Prostate gland (tissue), 2 donors: ENCODE results near the gene MRPL16. TPM values are rescaled to one million over a fixed set of nuclear protein-coding genes. Genes with fewer than 3 reads are reported as not detected.

Source experiments
- DNase-seq: peaks from one replicate; pipeline ENCODE4 v3.0.0-alpha.2; 2019; ENCODE audit warnings: low spot score
- H3K27ac ChIP-seq, 2 donors: fragments of 200-600 bp; sonication (generic); 2 replicates each; pipeline ENCODE4 v1.5.1; 2017 to 2019
- H3K27me3 ChIP-seq: fragments of 200-600 bp; sonication (generic); replicated peaks from 2 replicates; pipeline ENCODE4 v1.5.1; 2019; ENCODE audit not compliant: insufficient read depth
- H3K36me3 ChIP-seq, 2 donors: fragments of 200-600 bp; sonication (generic); 1 replicate in 1 of 2; 2 replicates in 1 of 2; pipeline versions ENCODE4 v1.5.1 to v1.8.1; 2017 to 2019
- H3K4me1 ChIP-seq: fragments of 200-600 bp; sonication (generic); replicated peaks from 2 replicates; pipeline ENCODE4 v1.5.1; 2019
- H3K4me3 ChIP-seq, 2 donors: fragments of 200-600 bp; sonication (generic); 2 replicates each; pipeline ENCODE4 v1.5.1; 2017 to 2019
- H3K9me3 ChIP-seq: fragments of 200-600 bp; sonication (generic); 2 replicates; pipeline ENCODE4 v1.5.1; 2017
- CTCF ChIP-seq, 4 experiments: fragments of 200-600 bp in 2 of 4; fragments of 450-650 bp in 2 of 4; sonication (generic) in 2 of 4; IDR thresholded peaks; 1 replicate in 3 of 4; 2 replicates in 1 of 4; pipeline ENCODE4 v1.5.1; 2016 to 2019; ENCODE audit warnings: antibody characterized with exemption in 4 of 4, mild to moderate bottlenecking in 2 of 4, moderate library complexity in 2 of 4
- POLR2A ChIP-seq: fragments of 450-650 bp; IDR thresholded peaks from one replicate; pipeline ENCODE4 v1.6.1; 2016; ENCODE audit warnings: antibody characterized with exemption, mild to moderate bottlenecking
- POLR2AphosphoS5 ChIP-seq: sonication (generic); formaldehyde crosslinking; IDR thresholded peaks from one replicate; pipeline ENCODE4 v1.6.1; 2017; ENCODE audit warnings: antibody characterized with exemption
- WGBS: methylation state at CpG from one replicate; pipeline ENCODE4 v1.1.5; 2018; 5-methylcytosine and 5-hydroxymethylcytosine counted together
- intact Hi-C: fragments of 100-400 bp; cut with DNase I; formaldehyde crosslinking; loops from one replicate; pipeline ENCODE4 v1.14.2; 2022
- total RNA-seq, 2 donors: library from RNA; depleted of rRNA; stranded (reverse); fragments of >200 nt; gene quantifications; one replicate each; pipeline ENCODE4 v1.1.0, GENCODE V29; 2016

MRPL16 gene
- total RNA-seq, 2 donors from 2014 or later = 38.3 to 97.6 TPM

DNA sequence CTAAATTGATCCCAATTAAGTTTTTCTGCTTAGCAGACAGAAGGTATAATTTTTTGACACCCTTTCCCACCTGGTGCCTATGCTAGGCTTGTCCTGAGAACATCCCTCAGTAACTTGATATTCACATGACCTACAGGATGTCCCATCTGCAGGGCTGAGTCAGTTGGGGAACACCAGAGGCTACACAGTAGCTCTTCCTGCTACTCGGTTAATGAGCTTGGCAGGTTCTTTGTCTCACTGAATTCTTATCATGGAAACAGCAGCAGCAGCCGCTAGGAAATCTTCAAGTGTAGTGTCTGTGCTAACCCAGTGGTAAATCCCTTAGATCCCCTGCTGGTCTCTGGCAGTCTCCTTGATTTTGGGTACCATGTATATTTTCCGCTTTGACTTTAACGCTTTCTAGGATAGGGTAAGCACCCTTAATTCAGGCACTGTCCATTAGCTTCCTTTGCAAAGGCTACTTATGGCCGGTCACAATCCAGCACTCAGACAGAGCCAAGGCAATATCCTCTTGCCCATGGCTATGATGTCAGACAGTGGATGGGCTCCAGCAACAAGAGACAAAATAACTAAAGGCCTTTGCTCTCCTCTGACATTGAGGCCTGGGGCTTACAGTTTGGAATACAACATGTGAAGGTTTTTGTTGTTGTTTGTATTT lies 8.5 kb downstream of the MRPL16 start:
- 53% methylated on average over 5 of the region's 5 CpGs for WGBS
- no peaks in the 10 kb centered on the region for H3K36me3 ChIP-seq

GRCh38 chr11:59801160-59801706 lies 9.3 kb downstream of the MRPL16 start:
- Histone ChIP-seq H3K27ac (no peak overlapping the region), H3K27me3 (no peaks in the 10 kb centered on the region), H3K4me3 (no peak overlapping the region), H3K36me3 (no peaks in the 10 kb centered on the region), H3K4me1 (no peaks in the 10 kb centered on the region), H3K9me3 (no peaks in the 10 kb centered on the region)
- TF ChIP-seq POLR2AphosphoS5 = no peak
- no peak for TF ChIP-seq CTCF (IDR thresholded peaks at IDR 0.05)
- no peak for TF ChIP-seq POLR2A
- intact Hi-C loops = loop anchor here (10.0 kb wide), 1 partner anchor 136 kb away; the partner anchor contains the start of gene PATL1
- DNase-seq = no peak
- 41% methylated on average over 2 of the region's 2 CpGs for WGBS

More for the DNA sequence above, 8.5 kb downstream of the MRPL16 start:
- no peak overlapping the region for H3K27ac ChIP-seq
- H3K4me1 ChIP-seq = no peaks in the 10 kb centered on the region
- TF ChIP-seq CTCF (IDR thresholded peaks at IDR 0.05) = no peak
- no peak for TF ChIP-seq POLR2A
- no peak for TF ChIP-seq POLR2AphosphoS5
- DNase-seq = no peak
- intact Hi-C loops = loop anchor here (2.0 to 10.0 kb wide), 2 partner anchors 47 to 137 kb away; partner anchors contain the start of genes PATL1 and STX3
- H3K27me3 ChIP-seq = no peaks in the 10 kb centered on the region
- no peak overlapping the region for H3K4me3 ChIP-seq
- no peaks in the 10 kb centered on the region for H3K9me3 ChIP-seq

DNA sequence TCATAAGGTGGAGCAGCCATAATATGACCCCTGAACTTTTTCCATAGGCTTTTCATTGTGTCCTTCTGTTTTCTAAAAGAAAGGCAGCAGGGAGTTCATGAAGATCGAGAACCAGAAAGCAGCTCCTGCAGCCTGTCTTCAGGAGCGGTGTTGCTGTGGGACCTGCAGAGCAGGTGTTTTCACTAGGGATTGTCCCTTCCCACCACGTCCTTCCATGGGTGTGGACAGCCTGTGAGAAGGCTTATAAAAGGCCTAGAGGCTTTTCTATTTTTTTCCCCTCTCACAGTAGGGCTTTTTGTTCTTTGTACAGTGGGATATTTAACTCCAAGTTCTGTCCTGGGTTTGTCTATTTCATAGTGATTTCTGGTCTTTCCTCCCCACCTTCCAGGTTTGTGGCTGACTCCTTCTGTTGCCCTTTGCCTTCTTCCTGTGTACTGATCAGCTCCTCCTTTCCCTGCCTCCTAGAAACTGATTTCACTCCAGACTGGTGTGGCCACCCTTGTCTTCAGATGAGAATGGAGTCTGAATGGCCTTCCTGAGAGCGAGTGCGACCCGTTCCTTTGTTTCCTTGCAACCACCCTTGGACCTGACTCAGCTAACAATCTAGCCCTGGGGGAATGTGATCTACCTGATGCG lies 10.1 kb downstream of the MRPL16 start:
- no peak for TF ChIP-seq CTCF (IDR thresholded peaks at IDR 0.05)
- TF ChIP-seq POLR2A = no peak
- no peak for TF ChIP-seq POLR2AphosphoS5
- intact Hi-C loops = loop anchor here (10.0 kb wide), 1 partner anchor 136 kb away; the partner anchor contains the start of gene PATL1
- no peak for DNase-seq
- Histone ChIP-seq H3K27ac (no peak overlapping the region), H3K27me3 (no peaks in the 10 kb centered on the region), H3K9me3 (no peaks in the 10 kb centered on the region), H3K36me3 (peaks cover 4 to 5% of the 10 kb centered on the region in 2 donors), H3K4me1 (no peaks in the 10 kb centered on the region), H3K4me3 (no peak overlapping the region)
- WGBS = 89% methylated on average over 7 of the region's 7 CpGs

- WGBS = 76% methylated on average over 3 of the region's 3 CpGs
- Histone ChIP-seq H3K9me3 (no peaks in the 10 kb centered on the region), H3K4me1 (no peaks in the 10 kb centered on the region), H3K4me3 (no peak overlapping the region), H3K27ac (no peak overlapping the region), H3K36me3 (peaks cover 10% of the 10 kb centered on the region in 2 donors), H3K27me3 (no peaks in the 10 kb centered on the region)
- DNase-seq = no peak
- no peak for TF ChIP-seq POLR2AphosphoS5
- no peak for TF ChIP-seq CTCF (IDR thresholded peaks at IDR 0.05)
- TF ChIP-seq POLR2A = no peak
- intact Hi-C loops = no loop called here
Measured at GRCh38 chr11:59794417-59794816, 16.2 kb downstream of the MRPL16 start.
